ENCODE results near the gene KCNH2. TPM values are rescaled to one million over a fixed set of nuclear protein-coding genes. Genes with fewer than 3 reads are reported as not detected.

The KCNH2 gene
- total and polyA plus RNA-seq, 2 of the 8 experiments (the other 6 are each of a cell fraction or from before 2014, with no cell fraction given) = 8.0 to 15.0 TPM

DNA sequence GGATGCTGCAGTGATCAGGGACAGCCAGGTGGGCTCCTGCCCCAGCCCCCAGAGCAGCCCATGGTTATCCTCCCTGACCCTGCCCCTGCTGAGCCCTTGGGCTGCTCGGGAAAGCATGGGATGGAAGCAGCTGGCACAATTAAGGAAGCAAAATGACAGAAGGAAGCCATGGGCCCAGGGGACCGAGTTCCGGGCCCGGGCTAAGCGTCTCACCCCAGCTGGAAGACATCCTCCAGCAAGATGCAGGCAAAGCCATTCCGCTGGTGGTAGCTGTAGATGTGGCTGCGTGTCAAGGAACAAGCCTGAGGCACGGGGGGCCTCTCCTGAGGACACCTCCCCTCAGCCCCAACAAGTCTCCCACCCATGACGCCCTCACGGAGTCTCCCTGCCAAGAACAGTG, 45.1 kb upstream of the KCNH2 start:
- H3K56ac ChIP-seq (replicated peaks; ENCODE audit: insufficient read length, low read depth, low read length) = no peak overlapping the region
- POLR2A ChIA-PET (ENCODE audit: partially characterized antibody) = no interaction called here
- H4K5ac ChIP-seq (ENCODE audit: insufficient read length, low read depth, low read length) = no peak overlapping the region
- H2BK12ac ChIP-seq (ENCODE audit: low read depth, low read length) = 0 out of 2 replicates have a peak overlapping the region, but pooled peaks have one; percentile 17
- H3K4me3 ChIP-seq (ENCODE audit: extremely low read depth in 1 of 4, insufficient read depth in 2 of 4, low read depth in 3 of 4, low read length in 4 of 4) = no peak overlapping the region
- H3K36me3 ChIP-seq (ENCODE audit: control insufficient read depth in 2 of 4, insufficient read depth in 4 of 4, low read length in 3 of 4) = no peaks in the 10 kb centered on the region
- peaks cover 10% of the 10 kb centered on the region; the same call in 1 of the 2 replicates for H3K23me2 ChIP-seq (ENCODE audit: low read depth, low read length)
- H3K23ac ChIP-seq (ENCODE audit: insufficient read length) = no peak overlapping the region
- DNase-seq (ENCODE audit: low read depth in 1 of 2, low spot score in 2 of 2) = no peak
- H2BK120ac ChIP-seq (replicated peaks; ENCODE audit: low read depth, low read length) = no peak overlapping the region
- CTCF ChIA-PET (ENCODE audit: partially characterized antibody) = interaction anchor here (1.0 to 8.0 kb wide), 4 partner anchors 14 to 88 kb away, joined by 3 to 116 read pairs (median 5); no protein-coding TSS in a partner anchor
- no peak overlapping the region for H2AFZ ChIP-seq (ENCODE audit: low read length)
- H2AK5ac ChIP-seq (ENCODE audit: low read depth, low read length) = no peak overlapping the region; the same call in 1 of the 2 replicates
- no peak overlapping the region for H3K18ac ChIP-seq (ENCODE audit: extremely low read depth, low read length)
- no peaks in the 10 kb centered on the region for H3K79me2 ChIP-seq (ENCODE audit: control insufficient read depth in 1 of 2, insufficient read depth in 2 of 2, low read length in 2 of 2)
- no peaks in the 10 kb centered on the region for H4K20me1 ChIP-seq (replicated peaks in 1 of 2; ENCODE audit: control insufficient read depth in 1 of 2, insufficient read depth in 2 of 2, low read length in 2 of 2)
- H2BK15ac ChIP-seq (ENCODE audit: low read length) = peak overlapping the region; percentile 88; the same call in 1 of the 2 replicates
- no peak overlapping the region for H3K14ac ChIP-seq (ENCODE audit: insufficient read length)
- H3K27me3 ChIP-seq (replicated peaks in 1 of 4; ENCODE audit: control insufficient read depth in 3 of 4, extremely low read depth in 1 of 4, insufficient read depth in 3 of 4, low read length in 3 of 4) = peaks cover 8 to 31% (median 27%) of the 10 kb centered on the region in 4 experiments
- no peak overlapping the region for H3K4me2 ChIP-seq (ENCODE audit: insufficient read depth in 1 of 2, low read depth in 2 of 2, low read length in 2 of 2)
- no peak overlapping the region for H4K8ac ChIP-seq (ENCODE audit: extremely low read depth, insufficient read depth, low read length)
- no peaks in the 10 kb centered on the region for H3K9me3 ChIP-seq (ENCODE audit: insufficient read depth in 2 of 2, low read depth in 1 of 2, low read length in 1 of 2)
- H3K79me1 ChIP-seq (ENCODE audit: low read depth, low read length) = no peaks in the 10 kb centered on the region
- no peak overlapping the region for H2BK20ac ChIP-seq (ENCODE audit: low read length)
- H3K4me1 ChIP-seq (replicated peaks in 1 of 4; ENCODE audit: control insufficient read depth in 3 of 4, insufficient read depth in 4 of 4, low read length in 3 of 4) = peaks cover 0 to 18% (median 14%) of the 10 kb centered on the region in 4 experiments; a peak in 5 of 7 replicates
- no peak for FAIRE-seq
- no peak overlapping the region for H3K27ac ChIP-seq (ENCODE audit: low read depth, low read length)
- H3K4ac ChIP-seq (replicated peaks; ENCODE audit: insufficient read length, low read depth, low read length) = no peak overlapping the region
- no peak overlapping the region for H4K91ac ChIP-seq (replicated peaks; ENCODE audit: insufficient read length, low read length)
- 94% methylated on average over 10 of the region's 10 CpGs; no CpG with 5 or more reads in 1 of the 2 experiments for WGBS, 2 experiments (ENCODE audit: extremely low coverage in 1 of 2, insufficient coverage in 1 of 2, insufficient read length in 1 of 2, insufficient replicate concordance in 2 of 2, low coverage in 1 of 2, low lambda C conversion rate in 2 of 2, missing lambda C conversion rate in 1 of 2)
- H3K9ac ChIP-seq (replicated peaks in 1 of 4; ENCODE audit: extremely low read depth in 1 of 4, low read depth in 3 of 4, low read length in 3 of 4) = no peak overlapping the region
- no peak overlapping the region for H2BK5ac ChIP-seq (ENCODE audit: low read depth, low read length)
- no peak for TF ChIP-seq ATF3 (IDR thresholded peaks at IDR 0.05; ENCODE audit: insufficient read depth, low read depth, low read length)
- no peak for TF ChIP-seq KDM4A (IDR thresholded peaks at IDR 0.05; ENCODE audit: low read depth, low read length, severe bottlenecking)
- no peak for TF ChIP-seq USF2 (IDR thresholded peaks at IDR 0.05; ENCODE audit: low read length)
- no peak for TF ChIP-seq SP1 (IDR thresholded peaks at IDR 0.05; ENCODE audit: low read depth, low read length)
- no peak for TF ChIP-seq ASH2L (IDR thresholded peaks at IDR 0.05; ENCODE audit: low read length)
- TF ChIP-seq EP300 (IDR thresholded peaks at IDR 0.05; ENCODE audit: borderline replicate concordance in 1 of 2, low read depth in 2 of 2, low read length in 2 of 2) = no peak
- TF ChIP-seq SIRT6 (IDR thresholded peaks at IDR 0.05; ENCODE audit: low read length) = no peak
- TF ChIP-seq RAD21 (IDR thresholded peaks at IDR 0.05 in 1 of 2, conservative IDR thresholded peaks at IDR 0.05 in 1 of 2; ENCODE audit: low read depth in 2 of 2, low read length in 2 of 2) = no peak
- no peak for TF ChIP-seq BCL11A (IDR thresholded peaks at IDR 0.05; ENCODE audit: low read depth in 2 of 2, low read length in 2 of 2)
- no peak for TF ChIP-seq POLR2A (IDR thresholded peaks at IDR 0.05; ENCODE audit: control extremely low read depth in 1 of 2, low read depth in 2 of 2, low read length in 2 of 2)
- TF ChIP-seq SIX5 (IDR thresholded peaks at IDR 0.05; ENCODE audit: low read depth, low read length) = no peak
- no peak for TF ChIP-seq HDAC6 (IDR thresholded peaks at IDR 0.05; ENCODE audit: low read depth, low read length)

Measured in H1 (cell line).